ENCODE results near the gene RNF31. TPM values are rescaled to one million over a fixed set of nuclear protein-coding genes. Genes with fewer than 3 reads are reported as not detected.

The RNF31 gene
- total and polyA plus RNA-seq, 2 of the 13 experiments (the other 11 are each of a cell fraction or from before 2014, with no cell fraction given), result 48.2 to 86.8 TPM

GRCh38 chr14:24160850-24161804 lies 13.8 kb downstream of the RNF31 start, which contains the start of gene IRF9 (continued):
- TF ChIP-seq ZNF670 (CRISPR knock-in tag; IDR thresholded peaks at IDR 0.05; ENCODE audit: borderline replicate concordance) (peak; percentile 94; the same call in 1 of the 2 replicates), NR2C2 (CRISPR knock-in tag; IDR thresholded peaks at IDR 0.05; ENCODE audit: borderline replicate concordance) (peak; percentile 87), ZBTB7B (CRISPR knock-in tag; IDR thresholded peaks at IDR 0.05) (peak; percentile 97), NR0B2 (CRISPR knock-in tag; IDR thresholded peaks at IDR 0.05) (peak; percentile 86), ZBTB25 (CRISPR knock-in tag; IDR thresholded peaks at IDR 0.05) (peak; percentile 99), NFE2L1 (CRISPR knock-in tag; IDR thresholded peaks at IDR 0.05; ENCODE audit: borderline replicate concordance) (no peak), ZNF576 (CRISPR knock-in tag; IDR thresholded peaks at IDR 0.05) (no peak), ZNF121 (CRISPR knock-in tag; IDR thresholded peaks at IDR 0.05) (peak; percentile 85), CREM (IDR thresholded peaks at IDR 0.05) (peak; percentile 77), CREM (CRISPR knock-in tag; IDR thresholded peaks at IDR 0.05) (no peak; the same call in 1 of the 2 replicates), RBM22 (optimal IDR thresholded peaks at IDR 0.05; ENCODE audit: low read length) (peak; percentile 99), ZNF773 (CRISPR knock-in tag; IDR thresholded peaks at IDR 0.05; ENCODE audit: borderline replicate concordance) (no peak), CREB3 (CRISPR knock-in tag; IDR thresholded peaks at IDR 0.05) (no peak), ZNF691 (CRISPR knock-in tag; IDR thresholded peaks at IDR 0.05; ENCODE audit: borderline replicate concordance, low read depth) (peak; percentile 92), RFXANK (CRISPR knock-in tag; IDR thresholded peaks at IDR 0.05) (peak; percentile 97), ZNF281 (CRISPR knock-in tag; IDR thresholded peaks at IDR 0.05; ENCODE audit: borderline replicate concordance) (peak; percentile 80), SSRP1 (CRISPR knock-in tag; IDR thresholded peaks at IDR 0.05) (peak; percentile 99), ZNF224 (CRISPR knock-in tag; IDR thresholded peaks at IDR 0.05) (peak; percentile 94), MNT (IDR thresholded peaks at IDR 0.05) (peak; percentile 83), DPF2 (CRISPR knock-in tag; IDR thresholded peaks at IDR 0.05; ENCODE audit: borderline replicate concordance, low read depth) (no peak), GABPB1 (CRISPR knock-in tag; IDR thresholded peaks at IDR 0.05) (peak; percentile 88)

Data from HepG2 (cell line).